ENCODE measurements around the gene GGA2.
A peak's percentile ranks its signal among the peaks of the same experiment; 100 is the strongest.

Gene GGA2

GRCh38 chr16:23423496-23424049 lies 86.7 kb downstream of the GGA2 start (continued):
- TF ChIP-seq ZNF518A (tag by site-specific recombination; conservative IDR thresholded peaks at IDR 0.05; ENCODE audit: low read depth) (no peak), ZNF335 (tag by site-specific recombination; conservative IDR thresholded peaks at IDR 0.05) (no peak; the same call in 1 of the 2 replicates), ZNF660 (tag by site-specific recombination; IDR thresholded peaks at IDR 0.05) (peak; percentile 93), ZNF629 (tag by site-specific recombination; IDR thresholded peaks at IDR 0.05) (peak; percentile 93), GLI4 (tag by site-specific recombination; IDR thresholded peaks at IDR 0.05) (no peak), ZNF707 (tag by site-specific recombination; IDR thresholded peaks at IDR 0.05) (no peak), ZFP41 (tag by site-specific recombination; IDR thresholded peaks at IDR 0.05; ENCODE audit: borderline replicate concordance) (no peak), TSHZ1 (tag by site-specific recombination; IDR thresholded peaks at IDR 0.05; ENCODE audit: borderline replicate concordance) (peak; percentile 89; the same call in 1 of the 2 replicates), ZFP37 (tag by site-specific recombination; IDR thresholded peaks at IDR 0.05) (no peak), FEZF1 (tag by site-specific recombination; IDR thresholded peaks at IDR 0.05) (peak; percentile 44; the same call in 1 of the 2 replicates), SCRT2 (tag by site-specific recombination; IDR thresholded peaks at IDR 0.05) (peak; percentile 90), ZNF398 (tag by site-specific recombination; IDR thresholded peaks at IDR 0.05) (no peak), ZSCAN23 (tag by site-specific recombination; IDR thresholded peaks at IDR 0.05) (0 out of 2 replicates have a peak, but pooled peaks have one; percentile 12), ZNF473 (tag by site-specific recombination; IDR thresholded peaks at IDR 0.05) (no peak), KLF16 (tag by site-specific recombination; IDR thresholded peaks at IDR 0.05) (no peak), ZBTB17 (tag by site-specific recombination; IDR thresholded peaks at IDR 0.05) (peak; percentile 86), ZNF843 (tag by site-specific recombination; IDR thresholded peaks at IDR 0.05) (peak; percentile 77), PRDM4 (tag by site-specific recombination; IDR thresholded peaks at IDR 0.05) (peak; percentile 60; the same call in 1 of the 2 replicates), ZNF146 (tag by site-specific recombination; IDR thresholded peaks at IDR 0.05) (peak; percentile 22; the same call in 1 of the 2 replicates), ZNF2 (tag by site-specific recombination; IDR thresholded peaks at IDR 0.05) (0 out of 2 replicates have a peak, but pooled peaks have one; percentile 30), ZFP3 (tag by site-specific recombination; IDR thresholded peaks at IDR 0.05; ENCODE audit: low read depth) (no peak), HOXA7 (CRISPR knock-in tag; IDR thresholded peaks at IDR 0.05; ENCODE audit: borderline replicate concordance) (no peak), ZFP69B (tag by site-specific recombination; IDR thresholded peaks at IDR 0.05) (peak; percentile 63), ZNF292 (tag by site-specific recombination; IDR thresholded peaks at IDR 0.05; ENCODE audit: borderline replicate concordance, low read depth) (no peak), KLF10 (tag by site-specific recombination; IDR thresholded peaks at IDR 0.05) (peak; percentile 43; the same call in 1 of the 2 replicates), BCL6B (tag by site-specific recombination; IDR thresholded peaks at IDR 0.05) (0 out of 2 replicates have a peak, but pooled peaks have one; percentile 24), ZBTB1 (tag by site-specific recombination; IDR thresholded peaks at IDR 0.05) (peak; percentile 69; the same call in 1 of the 2 replicates)

Data from HEK293 (cell line).